HG02763 (cell line): ENCODE measurements around the gene FBXL19.
"Not testable (repeated sequence)": the region's sequence is repeated elsewhere in the genome, so short reads cannot be mapped to it uniquely, and the experiment has no call there.

ENCODE experiments used
- ATAC-seq: cut with Tn5 transposase; IDR thresholded peaks from one replicate; pipeline ENCODE4 v1.9.1; 2021; ENCODE audit warnings: mild to moderate bottlenecking, moderate library complexity; ENCODE audit not compliant: unreplicated experiment

The FBXL19 gene

DNA sequence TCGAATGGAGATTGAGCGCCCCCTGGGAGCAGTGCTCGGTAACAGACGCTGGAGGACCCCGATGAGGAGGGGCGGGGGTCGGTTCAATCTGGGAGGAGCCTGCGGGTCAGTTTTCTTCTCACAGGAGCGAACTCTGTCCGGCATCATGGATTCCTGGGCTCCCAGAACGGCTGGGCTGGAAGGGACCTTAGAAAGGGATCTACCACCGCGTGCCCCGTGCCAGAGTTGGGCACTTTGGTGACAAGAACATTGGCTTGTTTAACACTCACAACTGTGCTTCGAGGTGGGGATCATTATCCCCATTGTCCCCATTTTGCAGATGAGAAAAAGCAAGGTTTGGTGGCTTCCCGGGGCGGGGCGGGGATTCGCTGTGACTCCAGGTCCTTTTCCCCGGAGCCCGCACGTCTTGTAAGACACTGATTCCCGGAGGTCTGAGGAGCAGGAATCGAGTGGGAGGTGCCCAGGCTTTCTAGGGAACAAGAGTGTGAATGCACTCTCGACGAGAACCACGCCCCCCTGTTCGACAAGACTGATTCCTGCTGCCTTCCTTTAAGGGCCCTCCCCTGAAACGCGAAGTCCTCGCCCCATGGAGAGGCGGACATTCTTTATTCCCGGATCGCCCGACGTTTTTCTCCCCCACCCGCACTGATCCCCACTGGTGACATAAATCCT is 1.5 kb upstream of the FBXL19 start:
- no peak for ATAC-seq

DNA sequence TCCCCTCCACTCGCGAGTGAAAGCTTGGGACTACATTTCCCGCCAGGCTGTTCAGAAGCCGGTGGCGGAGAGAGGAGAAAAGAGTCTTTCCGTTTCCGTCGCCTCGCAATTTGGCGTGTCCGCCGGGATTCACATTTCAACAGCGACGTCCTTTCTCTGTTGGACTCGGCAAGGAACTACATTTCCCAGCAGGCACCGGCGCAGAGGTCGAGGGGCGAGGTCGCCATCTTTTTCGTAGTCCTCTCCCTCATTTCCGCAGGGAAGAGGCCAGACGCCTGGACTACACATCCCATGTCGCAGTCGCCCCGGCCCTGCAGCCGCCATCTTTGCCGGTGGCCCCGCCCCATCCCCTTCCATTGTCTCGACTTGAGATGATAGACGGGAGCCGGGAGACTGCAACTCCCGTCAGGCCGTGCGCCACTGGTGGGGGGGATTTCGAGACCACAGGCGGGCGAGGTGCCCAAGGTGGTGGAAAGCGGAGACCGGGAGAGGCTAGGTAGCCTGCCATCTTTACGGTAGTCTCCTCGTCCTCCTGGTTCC is 882 bp upstream of the FBXL19 start:
- ATAC-seq, result peak; percentile 73

DNA sequence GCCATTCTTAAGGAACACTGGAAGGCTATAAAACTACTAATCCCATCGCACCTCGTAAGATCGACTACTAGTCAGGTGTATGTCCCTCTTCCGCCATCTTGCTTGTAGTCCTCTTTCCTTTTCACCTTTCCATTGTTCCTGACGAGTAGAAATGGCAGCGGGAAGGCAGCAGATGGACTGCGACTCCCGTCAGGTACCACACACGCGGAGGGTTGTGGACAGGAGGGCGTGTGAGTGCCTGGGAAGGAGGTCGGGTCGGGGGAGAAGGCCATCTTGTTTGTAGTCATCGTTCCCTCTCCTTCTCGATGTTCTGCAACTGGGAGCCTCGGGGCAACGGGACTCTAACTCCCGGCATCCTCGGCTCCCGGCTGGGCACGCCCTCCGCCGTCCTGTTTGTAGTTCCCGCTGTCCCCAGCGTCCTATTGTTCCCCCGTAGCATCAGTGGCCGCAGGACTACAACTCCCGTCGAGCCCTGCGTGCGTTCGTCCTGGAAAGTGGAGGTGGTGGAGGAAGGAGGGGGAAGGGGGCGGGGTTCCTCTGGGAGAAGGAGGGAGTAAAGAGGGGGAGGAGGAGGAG is 324 bp upstream of the FBXL19 start:
- ATAC-seq, result peak; percentile 63

DNA sequence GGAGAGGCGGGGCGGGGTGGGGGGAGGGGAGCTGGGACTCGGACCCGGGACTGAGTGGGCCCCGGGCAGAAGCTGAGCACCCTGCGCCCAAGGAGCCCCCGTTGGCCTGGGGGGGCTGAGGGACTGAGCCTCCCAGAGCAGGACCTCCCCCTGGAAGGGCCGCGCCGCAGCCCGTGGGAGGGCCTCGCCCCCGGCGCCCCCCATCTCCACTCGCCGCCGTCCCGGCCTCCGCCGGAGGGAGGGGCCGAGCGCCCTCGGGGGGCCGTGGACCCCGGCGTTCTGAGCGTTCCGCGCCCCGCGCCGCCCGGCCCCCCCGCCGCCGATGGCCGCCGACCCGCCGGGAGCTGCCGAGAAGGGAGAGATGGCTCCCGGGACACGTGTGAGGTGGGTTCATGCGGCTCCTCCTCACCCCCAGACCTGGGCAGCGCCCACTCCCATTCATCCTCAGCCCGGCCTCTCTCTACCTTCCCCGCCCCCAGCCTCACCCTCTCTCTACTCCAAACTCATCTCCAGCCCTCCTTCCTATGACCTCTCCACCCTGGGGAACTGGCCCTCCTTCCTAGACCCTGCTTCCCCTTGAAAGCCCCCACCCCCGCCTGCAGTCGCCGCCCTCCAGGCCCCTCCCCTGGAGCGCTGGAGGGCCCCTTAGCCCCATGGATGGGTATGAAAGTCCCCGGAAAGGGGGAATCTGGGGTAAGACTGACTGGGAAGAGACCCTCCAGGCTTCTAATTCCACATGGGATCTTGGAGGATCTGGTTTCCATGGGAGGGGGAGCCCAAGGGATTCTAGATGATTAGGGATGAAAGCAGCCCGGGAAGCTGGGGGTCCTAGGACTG is 922 bp downstream of the FBXL19 start:
- no peak for ATAC-seq

DNA sequence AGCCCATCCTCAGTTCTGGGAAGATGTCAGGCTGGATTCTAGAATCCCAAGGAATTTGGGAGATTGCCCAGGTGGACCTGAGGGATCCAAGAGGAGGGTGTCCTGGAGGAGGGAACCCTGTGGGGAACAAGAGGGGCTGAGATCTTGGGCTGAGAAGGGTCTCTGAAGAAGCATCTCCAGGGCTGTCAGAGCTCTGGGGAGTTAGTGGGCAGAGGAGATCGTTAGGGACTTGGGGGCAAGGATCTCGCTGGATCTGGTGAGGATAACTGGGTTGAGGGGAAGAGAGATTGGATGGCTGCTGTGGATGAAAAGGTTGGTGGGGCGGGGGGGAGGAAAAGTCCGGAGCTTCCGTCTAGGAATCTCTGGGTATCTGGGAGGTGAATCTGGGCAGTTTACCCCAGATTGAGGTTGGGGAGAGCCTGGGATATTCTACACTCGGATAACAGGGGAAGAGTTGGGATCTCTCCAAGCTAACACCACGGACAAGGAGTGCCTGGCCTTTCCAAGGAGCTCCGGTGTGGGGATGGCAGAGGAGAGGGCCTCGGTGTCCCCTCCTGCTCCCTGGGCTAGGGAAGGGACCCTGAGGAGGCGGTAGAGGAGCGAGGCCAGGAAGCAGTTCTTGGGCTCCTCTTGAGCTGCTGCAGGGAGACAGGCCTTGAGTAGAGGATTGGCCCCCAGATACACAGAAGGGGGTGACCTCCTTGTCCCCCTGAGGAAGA is 1.7 kb downstream of the FBXL19 start:
- ATAC-seq, result no peak

DNA sequence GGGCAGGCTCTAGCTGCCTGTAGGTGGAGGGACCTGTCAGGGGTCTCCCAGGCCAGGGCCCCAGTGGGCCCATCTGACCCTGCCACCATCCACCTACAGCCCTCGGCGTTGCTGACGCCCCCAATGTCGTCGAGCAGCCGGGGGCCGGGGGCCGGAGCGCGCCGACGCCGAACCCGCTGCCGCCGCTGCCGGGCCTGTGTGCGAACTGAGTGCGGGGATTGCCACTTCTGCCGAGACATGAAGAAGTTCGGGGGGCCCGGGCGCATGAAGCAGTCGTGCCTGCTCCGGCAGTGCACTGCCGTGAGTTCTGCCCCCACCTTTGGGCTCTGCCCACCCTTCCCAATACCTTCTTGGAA is 2.2 kb downstream of the FBXL19 start:
- no peak for ATAC-seq

DNA sequence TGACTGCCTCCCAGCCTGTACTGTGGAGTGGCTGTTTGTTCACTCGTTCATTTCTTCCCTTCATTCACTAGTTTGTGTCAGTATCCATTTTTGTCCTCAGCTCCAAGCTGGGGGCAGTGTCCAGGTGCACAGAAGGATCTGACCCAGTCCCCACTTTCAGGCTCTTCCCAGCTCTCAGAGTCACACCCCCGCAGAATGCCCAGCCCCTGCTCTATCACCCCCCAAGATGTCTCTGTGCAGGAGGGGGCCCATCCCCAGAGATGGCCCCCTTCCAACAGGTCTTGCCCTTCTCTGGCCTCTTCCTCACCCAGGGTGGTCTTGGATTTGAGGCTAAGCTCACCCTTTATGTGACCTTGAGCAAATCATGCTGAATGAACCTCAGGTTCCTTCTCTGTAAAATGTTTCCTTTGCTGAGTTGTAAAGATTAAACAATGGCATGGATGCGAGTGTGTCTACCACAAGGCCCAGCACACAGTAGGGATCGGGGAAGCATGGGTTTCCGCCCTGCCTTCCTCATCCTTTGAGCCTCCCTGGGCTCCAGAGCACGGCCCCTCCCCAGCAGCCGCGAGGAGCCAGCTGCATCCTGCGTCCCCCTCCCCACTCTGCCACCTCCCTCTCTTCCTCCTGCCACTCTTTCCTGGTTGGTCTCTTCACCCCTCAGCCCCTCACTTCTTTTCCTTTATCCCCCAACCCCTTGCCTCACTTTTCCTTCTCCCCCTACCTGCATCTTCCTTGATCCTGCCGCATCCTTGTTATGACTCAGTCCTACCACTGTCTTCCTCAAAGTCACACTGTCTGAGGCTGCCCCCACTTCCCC is 2.8 kb downstream of the FBXL19 start:
- no peak for ATAC-seq

DNA sequence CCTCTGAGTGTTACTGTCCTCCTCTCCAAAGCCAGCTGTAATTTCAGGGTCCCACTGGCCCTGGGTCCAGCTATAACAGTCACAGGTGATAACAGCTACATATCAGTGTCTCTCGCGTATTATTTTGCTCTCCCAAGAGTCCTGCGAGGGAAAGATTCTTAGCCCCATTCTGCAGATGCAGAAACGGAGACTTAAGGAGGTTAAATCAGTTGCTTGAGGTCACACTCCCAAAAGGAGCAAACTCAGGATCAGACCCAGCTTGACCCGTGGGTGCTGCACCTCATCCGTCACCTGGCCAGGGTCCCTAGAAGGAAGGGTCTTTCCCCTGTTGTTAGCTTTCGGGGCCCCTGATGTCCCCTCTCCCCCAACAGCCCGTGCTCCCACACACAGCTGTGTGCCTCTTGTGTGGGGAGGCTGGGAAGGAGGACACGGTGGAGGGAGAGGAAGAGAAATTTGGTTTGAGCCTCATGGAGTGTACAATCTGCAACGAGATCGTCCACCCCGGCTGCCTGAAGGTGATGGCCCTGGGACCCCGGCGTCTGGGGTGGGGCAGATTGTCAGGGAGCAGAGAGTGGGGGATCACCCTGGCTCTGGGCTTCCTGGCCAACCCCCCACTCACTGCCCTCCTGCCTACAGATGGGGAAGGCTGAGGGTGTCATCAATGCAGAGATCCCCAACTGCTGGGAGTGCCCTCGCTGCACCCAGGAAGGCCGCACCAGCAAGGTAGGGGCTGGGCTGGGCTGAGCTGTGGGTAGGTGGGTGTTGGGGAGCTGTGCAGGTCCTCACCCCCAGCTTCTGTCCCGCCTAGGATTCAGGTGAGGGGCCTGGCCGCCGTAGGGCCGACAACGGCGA is 3.8 kb downstream of the FBXL19 start:
- ATAC-seq, result no peak

DNA sequence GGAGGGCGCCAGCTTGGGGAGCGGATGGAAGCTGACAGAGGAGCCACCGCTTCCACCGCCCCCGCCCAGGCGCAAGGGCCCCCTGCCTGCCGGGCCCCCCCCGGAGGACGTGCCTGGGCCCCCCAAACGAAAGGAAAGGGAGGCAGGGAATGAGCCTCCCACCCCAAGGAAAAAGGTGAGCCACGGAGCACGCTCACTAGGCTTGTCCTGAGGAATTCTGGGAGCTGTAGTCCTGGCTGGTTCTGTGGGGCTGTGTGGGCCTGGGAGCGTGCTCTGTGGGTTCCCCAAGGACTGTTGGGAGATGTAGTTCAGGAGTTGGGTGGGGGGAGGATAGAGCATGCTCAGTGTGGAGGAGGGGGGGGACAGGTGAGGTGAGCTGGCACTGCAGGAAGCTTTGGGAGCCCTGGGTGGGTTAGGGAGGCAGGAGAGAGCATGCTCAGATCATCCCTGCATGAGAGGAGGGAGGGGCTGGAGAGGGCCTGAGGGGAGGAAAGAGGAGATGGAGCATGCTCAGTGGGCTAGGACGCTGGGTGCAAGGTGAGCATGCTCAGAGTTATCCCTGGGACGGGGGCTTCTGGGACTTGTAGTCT is 4.5 kb downstream of the FBXL19 start:
- ATAC-seq, result no peak

DNA sequence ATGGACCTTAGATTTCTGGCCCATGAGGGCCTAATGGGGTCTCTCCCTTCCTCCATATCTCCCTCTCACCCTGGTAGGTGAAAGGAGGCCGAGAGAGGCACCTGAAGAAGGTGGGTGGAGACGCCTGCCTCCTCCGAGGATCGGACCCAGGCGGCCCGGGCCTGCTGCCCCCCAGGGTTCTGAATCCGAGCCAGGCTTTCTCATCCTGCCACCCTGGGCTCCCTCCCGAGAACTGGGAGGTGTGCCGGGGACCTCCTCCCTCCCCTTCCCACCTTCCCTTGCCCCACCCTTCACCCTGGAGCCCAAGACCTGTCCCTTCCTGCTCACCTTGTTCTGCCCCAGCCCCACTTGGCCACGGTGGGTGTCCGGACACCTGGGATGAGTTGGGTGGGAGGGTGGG is 5.0 kb downstream of the FBXL19 start:
- no peak for ATAC-seq

DNA sequence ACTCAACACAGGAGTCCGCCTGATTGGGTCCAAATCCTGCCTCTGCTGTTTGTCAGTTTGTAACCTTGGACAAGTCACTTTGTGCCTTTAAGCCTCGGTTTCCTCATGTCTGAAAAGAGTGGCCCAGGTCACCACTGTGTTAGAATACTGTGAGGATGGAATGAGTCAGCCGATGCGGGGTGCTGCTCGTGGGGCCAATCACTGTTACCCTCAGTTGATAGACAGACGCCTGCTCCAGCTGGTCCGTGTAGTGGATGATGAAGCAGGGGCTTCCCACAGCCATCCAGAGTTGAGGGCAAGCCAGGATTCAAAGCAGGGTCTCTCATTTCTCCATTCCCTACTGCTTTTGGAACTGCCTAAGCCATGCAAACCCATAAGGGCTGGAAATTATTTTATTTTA is 5.8 kb downstream of the FBXL19 start:
- no peak for ATAC-seq

DNA sequence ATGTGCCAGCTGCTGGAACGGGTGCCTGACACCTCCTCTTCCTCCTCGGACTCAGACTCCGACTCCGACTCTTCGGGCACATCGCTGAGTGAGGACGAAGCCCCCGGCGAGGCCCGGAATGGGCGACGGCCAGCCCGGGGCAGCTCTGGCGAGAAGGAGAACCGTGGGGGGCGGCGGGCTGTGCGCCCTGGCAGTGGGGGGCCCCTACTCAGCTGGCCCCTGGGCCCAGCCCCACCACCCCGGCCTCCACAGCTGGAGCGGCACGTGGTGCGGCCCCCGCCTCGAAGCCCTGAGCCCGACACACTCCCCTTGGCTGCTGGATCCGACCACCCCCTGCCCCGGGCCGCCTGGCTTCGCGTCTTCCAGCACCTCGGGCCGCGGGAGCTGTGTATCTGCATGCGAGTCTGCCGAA is 6.8 kb downstream of the FBXL19 start:
- ATAC-seq, result no peak

DNA sequence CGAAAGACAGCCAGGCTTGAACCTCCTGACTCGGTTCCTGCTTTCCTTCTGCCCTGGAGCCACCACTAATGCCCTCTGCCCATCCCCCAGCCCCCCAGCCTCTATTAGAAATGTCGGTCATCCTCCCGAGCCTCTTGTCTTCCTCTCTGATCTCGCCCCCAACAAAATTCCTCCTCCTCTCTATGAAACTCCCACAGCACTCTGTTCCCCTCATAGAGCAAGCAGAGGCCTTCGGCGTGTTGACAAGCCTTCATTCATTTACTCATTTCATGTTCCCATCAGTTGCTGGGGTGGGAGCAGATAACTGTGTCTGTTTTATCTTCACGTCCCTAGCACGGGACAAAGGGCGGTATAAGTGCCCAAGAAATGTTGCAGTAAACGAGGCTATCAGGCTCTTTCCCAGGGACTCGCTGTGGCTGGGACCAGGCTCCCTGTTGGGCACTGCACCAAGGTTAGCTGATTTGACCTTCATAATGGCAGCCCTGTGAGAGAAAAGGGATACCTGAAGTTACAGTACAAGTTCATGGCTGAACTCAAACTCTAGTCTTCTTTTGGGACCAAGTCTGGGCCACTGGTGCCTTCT is 7.8 kb downstream of the FBXL19 start:
- no peak for ATAC-seq

DNA sequence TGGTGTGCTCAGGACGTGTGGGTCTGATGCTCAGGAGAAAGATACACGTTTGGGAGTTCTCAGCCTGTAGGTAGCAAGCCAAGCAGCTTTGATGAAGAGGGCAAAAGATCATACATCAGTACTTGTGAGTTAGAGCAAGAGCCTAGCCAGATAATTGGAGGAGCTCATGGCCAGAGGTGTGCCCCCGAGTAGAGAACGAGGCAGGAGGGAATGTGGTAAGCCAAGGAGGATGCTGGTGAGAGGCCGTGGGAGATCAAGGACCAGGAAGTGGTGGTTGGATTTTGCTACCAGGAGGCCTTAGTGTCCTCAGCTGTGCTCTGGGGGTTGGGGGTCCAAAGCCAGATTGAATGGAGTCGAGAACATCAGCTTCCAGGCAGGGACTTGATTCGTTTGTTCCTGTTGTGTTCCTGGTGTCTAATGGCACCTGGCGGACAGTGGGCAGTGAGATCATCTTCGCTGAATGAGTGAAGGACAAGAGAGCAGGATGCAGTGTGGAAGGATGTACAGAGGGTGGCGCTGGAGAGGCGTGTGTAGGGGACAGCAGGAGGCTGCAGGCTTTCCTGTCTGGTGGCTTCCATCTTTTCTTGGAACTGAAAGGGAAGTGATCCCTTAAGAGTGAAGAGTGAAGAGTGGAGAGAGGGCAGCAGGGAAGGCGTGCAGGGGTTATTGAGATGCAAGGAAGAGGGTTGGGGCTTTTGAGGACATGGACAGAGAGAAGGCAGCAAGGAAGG is 11.6 kb downstream of the FBXL19 start:
- ATAC-seq, result no peak

DNA sequence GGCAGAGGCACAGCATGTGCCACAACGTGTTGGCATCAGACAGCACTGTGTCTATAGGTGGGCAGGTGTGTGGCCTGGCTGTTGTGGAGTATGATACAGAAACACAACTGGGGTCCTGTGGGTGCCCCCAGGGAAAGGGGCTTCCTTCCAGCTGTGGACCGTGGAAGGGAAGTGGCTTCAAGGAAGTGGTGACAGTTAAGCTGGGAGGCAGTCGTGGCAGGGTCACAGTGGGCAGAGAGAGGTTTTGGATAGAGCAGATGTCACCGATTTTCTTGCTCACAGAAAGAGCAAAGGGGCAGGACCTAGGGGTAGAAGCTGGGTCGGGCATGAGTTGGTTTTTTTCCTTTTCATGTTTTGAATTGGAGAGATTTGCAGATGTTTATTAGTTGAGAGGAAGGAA is 14.3 kb downstream of the FBXL19 start:
- ATAC-seq, result no peak

DNA sequence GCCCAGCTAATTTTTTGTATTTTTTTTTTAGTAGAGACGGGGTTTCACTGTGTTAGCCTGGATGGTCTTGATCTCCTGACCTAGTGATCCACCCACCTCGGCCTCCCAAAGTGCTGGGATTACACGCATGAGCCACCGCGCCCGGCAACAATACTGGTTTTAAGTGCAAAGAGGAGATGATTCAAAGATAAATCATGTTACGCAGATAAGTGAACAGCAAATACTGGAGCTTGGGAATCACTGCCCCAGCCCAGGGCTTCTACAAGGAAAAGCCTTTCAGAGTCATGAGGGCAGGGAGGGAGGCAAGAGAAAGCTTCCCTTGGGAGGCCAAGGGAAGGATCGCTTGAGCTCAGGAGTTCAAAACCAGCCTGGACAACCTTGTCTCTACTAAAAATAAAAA is 16.2 kb downstream of the FBXL19 start:
- ATAC-seq, result not testable (repeated sequence)

DNA sequence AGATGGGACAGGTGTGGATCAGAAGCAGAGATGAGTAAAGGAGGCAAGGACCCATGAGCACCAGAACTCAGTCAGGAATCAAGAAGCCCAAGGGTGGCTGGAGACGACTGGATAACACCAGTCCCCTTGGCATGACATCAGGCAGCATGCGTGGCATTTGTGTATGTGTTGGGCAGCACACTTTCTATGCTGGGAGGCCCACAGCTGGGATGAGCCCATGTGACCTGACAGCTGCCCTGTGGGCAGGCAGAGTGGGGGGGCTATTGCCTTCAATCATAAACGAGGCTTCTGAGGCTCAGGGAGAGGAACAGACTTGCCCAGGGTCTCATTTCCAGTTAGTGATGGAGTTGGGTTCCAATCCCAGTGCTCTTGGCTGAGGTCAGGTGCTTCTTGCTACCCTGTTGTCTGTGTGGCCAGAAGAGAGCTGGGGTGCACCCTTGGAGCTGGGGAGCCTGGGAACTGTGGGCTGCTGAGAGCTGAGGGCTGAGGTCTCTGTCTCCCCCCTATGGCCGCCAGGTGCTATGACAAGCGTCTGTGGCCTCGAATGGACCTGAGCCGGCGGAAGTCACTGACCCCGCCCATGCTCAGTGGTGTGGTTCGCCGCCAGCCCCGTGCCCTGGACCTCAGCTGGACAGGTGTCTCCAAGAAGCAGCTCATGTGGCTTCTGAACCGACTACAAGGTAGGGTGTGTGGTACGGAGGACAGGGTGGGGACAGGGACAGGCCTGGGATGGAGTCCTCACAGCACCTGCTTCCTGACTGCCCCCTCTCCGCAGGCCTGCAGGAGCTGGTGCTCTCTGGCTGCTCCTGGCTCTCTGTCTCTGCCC is 18.4 kb downstream of the FBXL19 start:
- peak; percentile 79 for ATAC-seq
